Skin epidermis (tissue), 12 donors: ENCODE measurements around the gene SLC25A39.
"Not testable (repeated sequence)": the region's sequence is repeated elsewhere in the genome, so short reads cannot be mapped to it uniquely, and the experiment has no call there.

Experiments used
- H3K27ac ChIP-seq, 21 experiments: fragments of 200-600 bp; sonication (generic) in 11 of 21; one replicate each; pipeline ENCODE4 v1.5.0; 2020; ENCODE audit warnings: mild to moderate bottlenecking in 3 of 21, inconsistent platforms in 2 of 21, moderate library complexity in 2 of 21
- H3K4me3 ChIP-seq, 7 experiments: fragments of 200-600 bp; sonication (generic) in 2 of 7; one replicate each; pipeline ENCODE4 v1.5.0; 2020; ENCODE audit warnings: inconsistent platforms in 2 of 7, mild to moderate bottlenecking in 2 of 7, moderate library complexity in 1 of 7

Gene SLC25A39

GRCh38 chr17:44340553-44340952, 15.9 kb upstream of the SLC25A39 start:
- not testable (repeated sequence) for H3K27ac ChIP-seq, H3K4me3 ChIP-seq

GRCh38 chr17:44338702-44339101, 14.1 kb upstream of the SLC25A39 start:
- no peak overlapping the region for H3K4me3 ChIP-seq
- peak overlapping the region in 4 of 21 experiments; percentile 3 to 9 (median 4) for H3K27ac ChIP-seq

DNA sequence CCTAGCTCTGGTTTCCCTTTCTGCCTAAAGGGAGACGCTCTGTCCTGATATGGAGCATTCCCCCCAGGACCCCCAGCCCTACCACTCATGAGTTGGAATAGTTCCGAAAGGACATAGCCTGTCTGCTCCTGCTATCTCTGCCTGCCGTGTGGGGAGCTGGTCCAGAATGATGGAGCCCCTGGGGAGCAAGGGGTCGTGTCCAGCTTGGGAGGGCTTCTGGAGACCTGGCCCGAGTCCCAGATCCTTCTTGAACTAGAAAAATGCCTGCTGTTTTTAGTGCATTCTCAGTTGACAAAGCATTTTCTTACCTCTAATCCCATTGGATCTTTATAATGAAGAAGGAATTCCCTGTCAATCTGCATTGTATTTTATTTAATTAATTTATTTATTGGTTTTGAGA, 11.3 kb upstream of the SLC25A39 start:
- no peak overlapping the region for H3K4me3 ChIP-seq
- no peak overlapping the region for H3K27ac ChIP-seq

- H3K4me3 ChIP-seq, result no peak overlapping the region
- H3K27ac ChIP-seq, result peak overlapping the region in 1 of 21 experiments; percentile 14
Measured at GRCh38 chr17:44335564-44335963, 10.9 kb upstream of the SLC25A39 start.

DNA sequence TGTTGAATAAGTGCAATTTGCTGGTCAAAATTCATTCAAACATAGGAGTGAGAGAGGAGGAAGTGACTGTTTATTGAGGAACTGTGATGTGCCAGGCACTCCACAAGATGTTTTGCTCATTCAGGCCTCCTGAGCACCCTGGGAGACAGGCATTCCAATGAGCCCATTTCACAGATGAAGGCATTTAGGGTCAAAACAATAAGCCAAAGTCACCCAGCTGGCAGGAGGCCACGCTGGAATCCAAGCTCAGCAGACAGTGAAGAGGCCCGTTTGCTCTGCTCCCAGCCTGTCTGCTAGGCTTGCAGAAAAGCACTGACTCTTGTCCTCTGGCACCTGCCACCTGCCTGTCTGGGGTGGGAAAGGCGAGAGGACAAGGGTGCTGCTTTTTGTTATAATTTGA, 10.1 kb upstream of the SLC25A39 start:
- H3K4me3 ChIP-seq, result no peak overlapping the region
- H3K27ac ChIP-seq, result peak overlapping the region in 2 of 21 experiments; percentile 24 to 27

GRCh38 chr17:44334315-44334714, 9.7 kb upstream of the SLC25A39 start:
- Histone ChIP-seq H3K27ac (peak overlapping the region in 5 of 21 experiments; percentile 21 to 41 (median 24)), H3K4me3 (no peak overlapping the region)

DNA sequence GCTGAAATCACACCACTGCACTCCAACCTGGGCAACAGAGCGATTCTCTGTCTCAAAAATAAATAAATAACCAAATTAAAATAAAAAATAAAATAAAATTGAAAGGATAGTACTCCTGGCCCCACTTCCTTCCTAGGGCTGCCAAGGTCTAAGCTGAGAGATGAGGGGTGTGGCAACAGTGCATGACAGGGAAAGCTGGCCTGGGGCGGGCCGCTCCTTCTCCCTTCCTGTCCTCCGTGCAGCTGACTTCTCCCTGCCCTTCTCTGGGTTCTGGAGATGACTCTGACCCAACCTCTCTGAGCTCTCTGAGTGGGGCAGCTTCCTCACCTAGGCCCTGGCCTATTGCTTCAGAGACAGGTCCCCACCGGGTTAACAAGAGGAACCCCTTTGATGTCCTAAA, 8.7 kb upstream of the SLC25A39 start:
- peak overlapping the region in 1 of 21 experiments; percentile 21 for H3K27ac ChIP-seq
- H3K4me3 ChIP-seq, result no peak overlapping the region

DNA sequence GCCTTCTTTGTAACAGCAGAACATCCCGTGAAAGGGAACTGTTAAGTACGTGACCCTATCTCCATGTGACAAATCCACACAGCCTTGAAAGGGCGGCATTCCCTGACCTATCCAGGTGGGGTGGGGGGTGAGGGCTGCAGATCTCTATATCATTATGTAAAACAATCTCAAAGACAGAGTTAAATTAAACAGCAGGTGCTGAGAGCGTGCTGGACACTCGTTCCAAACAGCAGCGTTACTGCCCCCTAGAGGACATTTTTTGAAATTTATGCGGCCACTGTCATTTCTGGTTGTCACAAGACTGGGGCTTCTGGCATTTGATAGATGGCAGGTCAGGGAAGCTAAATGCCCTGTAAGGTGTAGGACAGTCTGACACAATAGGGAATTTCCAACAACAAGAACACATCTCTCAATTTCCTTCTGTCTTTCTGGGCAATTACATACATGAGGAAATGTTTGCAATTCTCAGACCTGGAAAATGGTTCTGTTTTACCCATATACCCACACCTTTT, 6.7 kb upstream of the SLC25A39 start:
- H3K4me3 ChIP-seq, result no peak overlapping the region
- H3K27ac ChIP-seq, result peak overlapping the region in 1 of 21 experiments; percentile 21

DNA sequence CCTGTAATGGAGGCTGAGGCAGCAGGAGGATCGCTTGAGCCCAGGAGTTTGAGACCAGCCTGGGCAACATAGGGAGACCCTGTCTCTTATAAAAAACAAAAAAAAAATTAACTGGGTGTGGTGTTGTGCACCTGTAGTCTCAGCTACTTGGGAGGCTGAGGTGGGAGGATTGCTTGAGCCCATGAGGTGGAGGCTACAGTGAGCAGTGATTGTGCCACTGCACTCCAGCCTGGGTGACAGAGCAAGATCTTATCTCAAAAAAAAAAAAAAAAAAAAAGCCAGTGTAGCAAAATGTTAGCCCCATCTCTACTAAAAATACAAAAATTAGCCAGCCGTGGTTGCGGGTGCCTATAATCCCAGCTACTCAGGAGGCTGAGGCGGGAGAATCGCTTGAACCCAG, 5.6 kb upstream of the SLC25A39 start:
- H3K27ac ChIP-seq, H3K4me3 ChIP-seq: not testable (repeated sequence)

DNA sequence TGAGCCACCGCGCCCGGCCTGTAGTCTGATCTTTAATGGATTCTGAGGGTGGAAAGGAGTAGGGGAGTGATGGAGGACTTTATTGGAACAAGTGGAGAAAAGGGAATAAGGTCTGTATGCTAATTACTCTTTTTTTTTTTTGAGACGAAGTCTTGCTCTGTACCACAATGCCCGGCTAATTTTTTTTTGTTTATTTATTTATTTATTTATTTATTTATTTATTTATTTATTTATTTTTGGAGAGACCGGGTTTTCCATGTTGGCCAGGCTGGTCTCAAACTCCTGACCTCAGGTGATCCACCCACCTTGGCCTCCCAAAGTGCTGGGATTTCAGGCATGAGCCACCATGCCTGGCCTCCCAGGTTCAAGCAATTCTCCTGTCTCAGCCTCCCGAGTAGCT, 4.9 kb upstream of the SLC25A39 start:
- not testable (repeated sequence) for H3K4me3 ChIP-seq, H3K27ac ChIP-seq

- Histone ChIP-seq H3K27ac (no peak overlapping the region), H3K4me3 (no peak overlapping the region)
Measured at GRCh38 chr17:44327715-44328449, 3.3 kb upstream of the SLC25A39 start.

DNA sequence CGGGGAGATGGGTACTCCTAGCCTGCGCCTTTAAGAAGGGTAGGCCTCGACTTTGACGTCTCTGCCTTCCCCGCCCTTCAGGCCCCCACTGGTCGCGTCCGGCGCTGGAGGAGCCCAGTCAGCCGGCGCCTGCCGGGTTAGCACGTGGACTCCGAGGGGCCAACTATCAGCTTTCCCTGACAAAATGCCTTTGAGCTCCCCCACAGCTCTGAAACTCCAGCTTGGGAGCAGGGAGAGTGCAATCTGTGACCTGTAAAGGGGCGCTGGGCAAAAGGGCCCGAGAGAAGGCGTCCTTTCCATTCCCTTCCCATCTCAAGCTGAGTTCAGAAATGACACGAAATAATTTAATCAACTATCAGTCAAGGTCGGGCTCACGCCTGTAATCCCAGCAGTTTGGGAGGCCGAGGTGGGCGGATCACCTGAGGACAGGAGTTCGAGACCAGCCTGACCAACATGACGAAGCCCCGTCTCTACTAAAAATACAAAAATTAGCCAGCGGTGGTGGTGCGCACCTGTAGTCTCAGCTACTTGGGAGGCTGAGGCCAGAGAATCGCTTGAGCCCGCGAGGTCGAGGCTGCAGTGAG, 2.3 kb upstream of the SLC25A39 start:
- Histone ChIP-seq H3K27ac (peak overlapping the region in 12 of 21 experiments; percentile 84 to 93 (median 88)), H3K4me3 (peak overlapping the region in 6 of 7 experiments; percentile 89 to 97 (median 92))

DNA sequence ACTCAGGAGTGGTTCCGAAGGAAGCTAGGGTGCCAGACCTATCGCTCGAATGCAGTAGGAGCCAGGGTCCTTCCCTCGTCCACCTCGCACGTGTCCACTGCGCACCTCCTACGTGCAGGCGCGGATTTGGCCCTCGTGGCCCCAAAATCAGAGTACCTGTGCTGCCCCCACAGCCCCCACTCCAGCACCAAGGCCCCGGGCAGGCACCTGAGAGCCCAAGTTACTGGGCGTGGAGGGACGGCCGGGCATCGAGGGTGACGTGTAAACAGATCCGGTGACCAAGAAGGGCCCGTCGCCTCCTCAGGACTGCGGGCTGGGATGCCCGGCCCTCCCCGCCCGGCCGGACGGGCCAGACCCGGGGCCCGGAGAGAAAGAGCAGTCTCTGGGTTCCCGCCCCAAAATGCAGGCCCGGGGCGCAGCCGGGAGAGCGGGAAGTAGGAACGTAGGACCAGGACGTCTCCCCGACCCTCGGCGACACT, 492 bp downstream of the SLC25A39 start:
- peak overlapping the region; percentile 62 to 96 (median 89) for H3K27ac ChIP-seq
- H3K4me3 ChIP-seq, result peak overlapping the region; percentile 89 to 97 (median 92)

- peak overlapping the region; percentile 89 to 97 (median 92) for H3K4me3 ChIP-seq
- peak overlapping the region in 19 of 21 experiments; percentile 62 to 96 (median 89) for H3K27ac ChIP-seq
Measured at GRCh38 chr17:44323359-44324091, 1.1 kb downstream of the SLC25A39 start.

GRCh38 chr17:44322236-44322895, 2.3 kb downstream of the SLC25A39 start:
- no peak overlapping the region for H3K27ac ChIP-seq
- no peak overlapping the region for H3K4me3 ChIP-seq

DNA sequence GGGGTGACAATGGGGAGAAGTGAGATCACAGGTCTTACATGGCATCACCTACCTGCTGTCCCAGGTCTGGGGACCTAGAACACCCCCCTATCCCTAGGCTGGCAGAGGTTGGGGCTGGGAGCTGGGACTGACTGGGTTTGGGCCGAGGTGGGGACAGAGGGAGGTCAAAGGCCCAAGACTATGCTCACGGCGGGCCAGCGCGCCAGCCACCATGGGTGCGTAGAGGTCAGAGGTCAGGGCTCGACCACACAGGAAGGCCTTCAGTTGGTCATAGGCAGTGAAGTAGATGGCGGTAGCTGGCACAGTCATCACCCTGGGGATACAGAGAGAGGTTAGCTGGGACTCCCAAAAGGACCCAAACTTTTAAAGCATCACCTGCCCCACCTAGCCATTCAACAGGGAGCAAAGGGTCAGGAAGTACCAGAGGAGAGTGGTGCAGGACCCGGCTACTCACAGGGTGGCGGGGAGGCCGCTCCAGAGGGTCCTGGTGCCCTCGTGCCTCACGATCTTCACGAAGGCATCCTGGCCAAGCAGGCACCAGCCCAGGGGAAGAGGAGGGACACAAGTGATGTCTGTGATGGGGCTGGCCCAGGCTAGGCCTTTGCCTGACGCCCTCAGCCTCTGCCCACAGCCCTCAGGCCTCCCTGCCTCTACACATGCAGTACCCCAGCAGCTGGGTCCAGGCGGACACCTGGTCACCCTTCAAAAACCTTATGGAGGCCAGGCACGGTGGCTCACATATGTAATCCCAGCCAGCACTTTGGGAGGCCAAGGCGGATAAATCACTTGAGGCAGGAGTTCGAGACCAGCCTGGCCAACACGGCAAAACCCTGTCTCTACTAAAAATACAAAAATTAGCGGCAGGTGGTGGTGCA, 3.1 kb downstream of the SLC25A39 start:
- Histone ChIP-seq H3K4me3 (no peak overlapping the region), H3K27ac (no peak overlapping the region)

DNA sequence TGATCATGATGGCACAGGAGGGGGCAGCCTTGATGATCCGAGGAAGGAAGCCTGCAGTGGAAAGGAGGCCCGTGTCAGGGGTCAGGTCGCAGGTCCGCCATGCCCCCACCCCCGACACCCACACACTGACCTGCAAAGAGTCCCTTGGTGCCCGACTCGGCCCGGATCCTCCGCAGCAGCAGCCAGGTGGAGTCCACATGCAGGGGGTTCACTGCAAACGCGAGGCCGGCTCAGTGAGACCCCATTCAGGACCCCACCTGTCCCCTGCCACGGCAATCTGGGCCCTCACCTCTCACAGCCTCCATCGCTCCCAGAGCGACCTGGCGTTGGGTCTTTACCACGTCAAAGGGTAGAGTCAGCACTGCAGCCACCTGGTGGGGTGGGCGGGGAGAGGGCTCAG, 4.6 kb downstream of the SLC25A39 start:
- H3K4me3 ChIP-seq, result no peak overlapping the region
- no peak overlapping the region for H3K27ac ChIP-seq

GRCh38 chr17:44318077-44318892, 6.3 kb downstream of the SLC25A39 start:
- H3K27ac ChIP-seq, result no peak overlapping the region
- no peak overlapping the region for H3K4me3 ChIP-seq
